Mammary epithelial cell (primary cell): ENCODE results near the gene ADAM8.

ENCODE experiments used
- EZH2 ChIP-seq: IDR thresholded peaks from 2 replicates; pipeline ENCODE4 v1.6.1; 2012; ENCODE audit warnings: low read length, inconsistent platforms, borderline replicate concordance
- TF ChIP-seq, protein P1 (sequence below), 2 donors: IDR thresholded peaks in 1 of 2; conservative IDR thresholded peaks in 1 of 2; 2 replicates each; pipeline ENCODE4 v1.5.1; 2011 to 2012; ENCODE audit warnings: inconsistent platforms in 2 of 2, low read length in 2 of 2, mild to moderate bottlenecking in 2 of 2, control low read depth in 1 of 2, low read depth in 1 of 2; ENCODE audit not compliant: insufficient read depth in 1 of 2; ENCODE audit errors: extremely low read depth in 1 of 2

DNA sequence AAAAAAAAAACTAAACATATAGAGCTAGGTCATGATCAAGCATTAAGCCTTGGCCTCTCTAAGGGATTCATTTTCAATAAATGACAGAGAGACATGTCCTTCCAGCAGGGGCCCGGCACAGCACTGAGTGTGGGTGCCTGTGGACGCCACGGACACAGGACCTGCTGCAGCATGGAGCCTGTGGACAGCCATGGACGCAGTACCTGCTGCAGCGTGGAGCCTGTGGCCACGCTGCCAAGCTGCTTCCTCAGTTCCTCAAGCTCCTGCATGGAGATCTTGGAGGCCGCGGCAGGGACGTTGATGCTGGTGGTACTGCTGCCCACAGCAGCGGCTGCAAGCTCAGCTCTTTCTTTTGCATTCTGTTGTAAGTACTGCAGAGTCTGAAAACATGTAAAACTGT, 22.6 kb upstream of the ADAM8 start:
- TF ChIP-seq, protein P1, sequence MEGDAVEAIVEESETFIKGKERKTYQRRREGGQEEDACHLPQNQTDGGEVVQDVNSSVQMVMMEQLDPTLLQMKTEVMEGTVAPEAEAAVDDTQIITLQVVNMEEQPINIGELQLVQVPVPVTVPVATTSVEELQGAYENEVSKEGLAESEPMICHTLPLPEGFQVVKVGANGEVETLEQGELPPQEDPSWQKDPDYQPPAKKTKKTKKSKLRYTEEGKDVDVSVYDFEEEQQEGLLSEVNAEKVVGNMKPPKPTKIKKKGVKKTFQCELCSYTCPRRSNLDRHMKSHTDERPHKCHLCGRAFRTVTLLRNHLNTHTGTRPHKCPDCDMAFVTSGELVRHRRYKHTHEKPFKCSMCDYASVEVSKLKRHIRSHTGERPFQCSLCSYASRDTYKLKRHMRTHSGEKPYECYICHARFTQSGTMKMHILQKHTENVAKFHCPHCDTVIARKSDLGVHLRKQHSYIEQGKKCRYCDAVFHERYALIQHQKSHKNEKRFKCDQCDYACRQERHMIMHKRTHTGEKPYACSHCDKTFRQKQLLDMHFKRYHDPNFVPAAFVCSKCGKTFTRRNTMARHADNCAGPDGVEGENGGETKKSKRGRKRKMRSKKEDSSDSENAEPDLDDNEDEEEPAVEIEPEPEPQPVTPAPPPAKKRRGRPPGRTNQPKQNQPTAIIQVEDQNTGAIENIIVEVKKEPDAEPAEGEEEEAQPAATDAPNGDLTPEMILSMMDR (conservative IDR thresholded peaks at IDR 0.05 in 1 of 2, IDR thresholded peaks at IDR 0.05 in 1 of 2; ENCODE audit: extremely low read depth in 1 of 2, insufficient read depth in 1 of 2, low read depth in 1 of 2, low read length in 2 of 2), result no peak
- TF ChIP-seq EZH2, result no peak
